Measurements from ENCODE around the gene SNRK.

SNRK gene

DNA sequence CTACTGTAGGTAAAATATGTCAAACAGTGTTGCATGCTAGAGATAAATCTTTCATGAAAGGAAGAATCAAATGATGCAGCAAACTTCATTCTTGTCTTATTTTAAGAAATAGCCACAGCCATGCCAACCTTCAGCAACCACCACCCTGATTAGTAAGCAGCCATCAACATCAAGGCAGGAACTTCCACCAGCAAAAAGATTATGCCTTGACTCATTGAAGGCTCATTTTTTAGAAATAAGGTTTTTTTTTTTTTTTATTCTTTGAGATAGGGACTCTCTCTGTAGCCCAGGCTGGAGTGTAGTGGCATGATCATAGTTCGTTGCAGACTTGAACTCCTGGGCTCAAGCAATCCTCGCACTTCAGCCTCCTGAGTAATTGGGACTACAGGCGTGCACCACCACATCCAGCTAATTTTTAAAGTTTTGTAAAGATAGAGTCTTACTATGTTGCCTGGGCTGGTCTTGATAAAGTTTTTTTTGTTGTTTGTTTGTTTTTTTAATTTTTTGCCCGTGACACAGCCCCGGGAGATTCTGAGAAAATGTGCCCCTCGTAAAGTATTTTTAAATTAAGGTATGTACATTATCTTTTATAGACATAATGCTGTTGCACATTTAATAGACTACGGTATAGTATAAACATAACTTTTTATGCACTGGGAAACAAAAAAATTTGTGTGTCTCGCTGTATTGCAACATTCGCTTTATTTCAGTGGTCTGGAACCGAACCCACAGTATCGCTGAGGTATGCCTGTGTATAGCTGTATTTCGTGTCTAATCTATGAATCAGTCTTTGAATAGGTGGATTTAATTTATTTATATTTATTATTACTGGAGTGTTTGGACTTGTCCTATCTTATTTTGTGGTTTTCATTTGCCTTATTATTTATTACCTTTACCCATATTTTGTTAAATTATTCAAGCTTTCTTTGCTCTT lies 23.3 kb downstream of the SNRK start:
- DNase-seq (ENCODE audit: low spot score) = no peak

DNA sequence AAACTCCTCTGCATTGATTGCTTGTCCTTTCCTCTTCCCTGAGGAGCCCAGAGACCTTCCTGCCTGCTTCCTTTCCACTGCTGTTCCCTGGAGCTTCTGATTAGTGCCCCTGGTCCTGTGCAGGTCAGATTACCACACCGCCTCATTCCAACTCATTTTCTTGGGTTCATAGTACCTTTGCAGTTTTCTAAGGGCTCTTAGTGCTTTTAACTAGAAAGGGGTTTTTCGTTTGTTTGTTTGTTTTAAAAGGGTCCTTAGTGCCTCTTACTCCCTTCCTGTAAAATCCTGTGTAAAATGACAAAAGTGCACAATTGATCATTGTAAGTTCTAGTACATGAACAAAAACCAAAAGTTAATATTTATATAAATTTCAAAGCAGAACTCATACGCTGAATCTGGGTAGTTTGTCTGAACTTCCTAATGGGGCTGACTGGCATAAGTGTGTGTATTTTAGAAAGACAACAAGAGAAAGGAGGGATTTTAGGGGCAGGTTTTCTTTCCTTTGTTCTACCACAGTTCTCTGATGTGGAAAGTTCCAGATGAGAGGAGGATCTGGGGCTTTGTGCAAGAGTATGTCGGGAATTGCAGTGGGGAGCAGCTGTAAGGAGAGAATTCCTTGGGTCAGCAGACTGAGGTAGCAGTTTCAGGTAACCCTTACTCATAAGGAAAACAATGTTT lies 30.6 kb downstream of the SNRK start:
- no peak for DNase-seq (ENCODE audit: low spot score)

DNA sequence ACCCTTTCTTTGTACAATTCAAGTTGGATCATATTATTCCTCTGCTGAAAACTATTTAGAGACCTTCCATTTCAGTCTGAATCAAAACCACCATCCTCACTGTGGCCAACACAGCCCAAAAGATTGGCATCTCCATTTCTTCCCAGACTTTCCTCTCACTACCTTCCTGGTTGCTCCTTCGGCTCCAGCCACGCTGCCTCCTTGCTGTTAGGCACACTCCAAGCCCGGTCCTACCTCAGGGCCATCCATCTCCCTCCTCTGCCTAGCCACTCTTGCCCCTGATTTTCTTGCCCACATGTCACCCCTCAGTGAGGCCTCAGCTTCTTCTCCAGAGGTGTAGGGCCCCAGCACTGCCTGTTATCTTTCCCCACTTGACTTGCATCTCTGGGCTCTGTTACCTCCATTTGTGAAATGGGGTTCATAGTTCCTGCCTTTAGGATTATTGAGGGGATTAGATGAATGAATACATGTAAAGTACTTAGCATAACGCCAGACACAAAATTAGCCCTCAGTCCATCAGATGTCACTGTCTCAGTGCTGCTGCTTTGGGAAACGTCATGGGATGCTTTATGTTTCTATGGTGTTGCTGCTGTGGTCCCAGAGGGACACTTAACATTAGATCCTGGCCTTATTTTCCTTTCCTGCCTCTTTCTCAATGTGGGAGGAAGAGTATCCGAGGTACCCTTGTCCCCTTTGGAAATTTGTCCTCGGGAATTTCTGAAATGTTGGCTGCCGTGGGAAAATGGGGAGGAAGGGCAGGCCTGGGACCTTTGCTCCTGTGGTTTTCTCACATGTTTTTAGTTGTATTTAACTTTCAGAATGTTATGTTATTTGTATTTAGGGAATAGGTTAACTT lies 31.3 kb downstream of the SNRK start:
- no peak for DNase-seq (ENCODE audit: low spot score)

DNA sequence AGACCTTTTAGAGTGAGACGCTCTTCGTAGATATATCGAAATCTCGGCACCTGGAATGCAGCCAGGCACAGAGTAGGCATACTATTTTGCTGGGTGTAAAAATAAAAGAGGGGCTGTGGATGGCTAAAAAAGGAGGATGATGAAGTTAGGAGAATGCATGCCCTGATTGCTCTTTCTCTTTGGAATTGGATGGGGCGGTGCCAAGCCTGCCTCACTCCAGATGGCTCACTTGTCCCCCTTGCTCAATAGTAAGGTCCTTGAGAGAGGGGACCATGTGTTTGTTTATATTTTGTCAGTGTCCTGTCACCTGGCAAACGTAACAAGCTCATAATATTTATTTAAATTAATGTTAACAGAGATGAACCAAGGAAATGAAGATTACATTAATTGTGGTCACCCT lies 33.0 kb downstream of the SNRK start:
- DNase-seq (ENCODE audit: low spot score) = no peak

DNA sequence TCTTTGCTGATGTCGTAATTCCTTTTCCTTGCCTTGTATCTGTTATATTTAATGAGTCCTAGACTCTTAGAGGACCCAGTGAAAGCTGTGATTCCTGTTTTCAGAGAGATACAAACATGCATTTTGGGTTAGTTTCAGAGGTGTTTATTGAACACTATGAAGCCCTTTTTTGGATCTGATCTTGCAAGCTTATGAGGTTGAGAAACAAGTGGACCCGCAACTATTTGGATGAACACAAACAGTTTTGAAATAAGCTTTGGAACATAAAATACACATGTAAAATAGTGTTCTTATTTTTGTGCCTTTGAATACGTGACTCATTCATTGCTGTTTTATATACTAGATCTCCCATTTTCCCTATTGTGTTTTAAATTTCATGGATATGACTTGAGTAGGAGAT lies 33.5 kb downstream of the SNRK start:
- no peak for DNase-seq (ENCODE audit: low spot score)

DNA sequence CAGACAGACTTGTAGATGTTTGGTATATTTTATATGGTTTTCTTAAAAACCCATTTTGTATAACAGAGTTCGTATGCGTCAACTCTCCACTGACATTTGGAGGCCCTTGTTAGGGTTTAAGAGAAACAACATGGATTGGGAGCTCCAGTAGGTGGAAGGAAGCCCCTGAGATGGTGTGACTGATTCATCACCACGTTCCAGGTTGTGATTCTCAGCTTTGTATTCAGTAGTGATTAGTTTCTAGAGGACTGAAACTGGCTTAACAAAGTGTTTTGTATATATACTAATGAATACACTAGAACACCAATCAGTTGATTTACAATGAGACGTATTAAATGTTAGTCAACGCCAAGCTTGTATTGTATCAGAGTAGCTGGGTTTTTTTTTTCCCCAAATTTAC lies 33.9 kb downstream of the SNRK start:
- DNase-seq (ENCODE audit: low spot score) = no peak

DNA sequence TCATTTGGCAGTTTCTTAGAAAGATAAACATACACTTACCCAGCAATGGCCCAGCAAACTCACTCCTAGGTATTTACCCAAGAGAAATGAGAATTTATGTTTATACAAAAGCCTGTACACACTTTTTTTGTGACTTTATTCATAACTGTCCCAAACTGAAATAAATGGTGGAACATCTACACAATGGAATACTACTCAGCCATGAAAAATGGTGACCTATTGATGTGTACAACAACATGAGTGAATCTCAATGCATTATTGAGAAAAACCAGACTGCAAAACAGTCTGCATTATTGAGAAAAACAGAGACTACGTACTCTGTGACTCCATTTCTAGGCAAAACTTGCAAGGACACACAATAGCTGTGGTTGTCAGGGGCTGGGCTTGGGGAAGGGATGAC lies 37.2 kb downstream of the SNRK start:
- DNase-seq (ENCODE audit: low spot score) = no peak

DNA sequence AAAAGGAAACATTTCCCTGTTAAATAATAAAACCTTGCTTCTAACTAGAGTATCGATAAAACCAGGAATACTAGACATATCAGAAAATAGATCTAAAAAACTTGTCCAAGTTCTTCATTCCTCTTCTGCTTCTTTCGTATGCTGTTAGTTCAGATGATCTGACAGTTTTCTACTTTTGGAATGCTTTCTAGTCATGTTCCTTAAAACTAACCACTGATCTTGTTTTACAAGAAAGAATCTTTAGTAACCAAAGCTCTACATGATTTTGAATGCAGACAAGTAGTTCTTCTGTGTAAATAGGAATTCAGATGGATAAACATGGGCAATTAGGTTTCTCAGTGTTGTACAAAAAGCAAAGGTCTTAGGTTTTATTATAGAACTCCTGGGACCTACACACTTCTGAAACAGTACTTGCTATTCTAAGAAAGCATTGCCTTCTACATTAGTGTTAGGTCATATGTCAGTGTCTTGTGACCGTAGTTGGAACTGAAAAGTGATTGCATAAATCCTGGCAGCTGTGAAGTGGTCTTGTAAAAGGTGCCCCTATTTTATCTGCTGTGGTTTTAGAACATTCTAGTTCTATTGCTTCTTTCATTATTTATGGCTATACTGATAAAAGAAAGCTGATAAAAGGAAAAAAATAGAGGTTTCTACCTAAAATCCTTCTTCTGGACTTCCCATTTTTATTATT lies 40.7 kb downstream of the SNRK start:
- DNase-seq (ENCODE audit: low spot score) = no peak

DNA sequence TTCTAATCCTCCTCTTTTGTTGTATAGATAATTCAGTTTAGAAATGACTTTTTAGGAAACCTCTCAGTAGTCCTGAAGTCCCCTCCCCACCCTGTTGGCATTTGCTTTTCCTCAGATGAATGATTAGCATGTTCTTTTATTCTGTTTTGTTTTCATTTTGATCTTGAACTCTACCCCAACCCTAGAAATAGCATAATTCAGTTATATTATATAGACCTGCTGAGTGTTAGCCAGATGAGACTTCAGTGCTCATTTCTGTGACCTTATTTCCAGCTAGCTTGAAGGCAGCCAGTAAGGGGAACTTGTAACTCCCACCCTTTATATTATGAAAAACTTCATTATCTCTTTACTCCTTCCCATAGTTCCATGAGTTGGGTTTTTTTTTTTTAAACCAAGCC lies 41.2 kb downstream of the SNRK start:
- DNase-seq (ENCODE audit: low spot score) = no peak

DNA sequence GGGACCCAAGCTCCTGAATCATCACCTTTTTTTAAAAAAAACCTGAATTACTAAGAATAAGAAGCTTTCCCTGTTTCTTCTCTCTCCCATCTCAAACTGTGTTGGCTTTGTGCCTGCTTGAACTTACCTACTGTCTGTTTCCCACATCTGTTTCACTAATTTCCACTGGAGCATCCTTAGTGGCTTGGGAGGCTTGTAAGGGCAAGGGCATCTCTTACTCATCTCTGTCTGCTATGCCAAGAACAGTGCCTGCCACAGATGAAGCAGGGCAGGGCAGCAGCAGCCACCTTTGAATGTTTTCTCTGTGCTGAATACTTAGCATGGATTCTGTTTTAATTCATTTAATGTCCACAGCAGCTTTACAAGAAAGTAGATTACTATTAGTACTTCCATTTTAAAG lies 42.3 kb downstream of the SNRK start:
- no peak for DNase-seq (ENCODE audit: low spot score)

DNA sequence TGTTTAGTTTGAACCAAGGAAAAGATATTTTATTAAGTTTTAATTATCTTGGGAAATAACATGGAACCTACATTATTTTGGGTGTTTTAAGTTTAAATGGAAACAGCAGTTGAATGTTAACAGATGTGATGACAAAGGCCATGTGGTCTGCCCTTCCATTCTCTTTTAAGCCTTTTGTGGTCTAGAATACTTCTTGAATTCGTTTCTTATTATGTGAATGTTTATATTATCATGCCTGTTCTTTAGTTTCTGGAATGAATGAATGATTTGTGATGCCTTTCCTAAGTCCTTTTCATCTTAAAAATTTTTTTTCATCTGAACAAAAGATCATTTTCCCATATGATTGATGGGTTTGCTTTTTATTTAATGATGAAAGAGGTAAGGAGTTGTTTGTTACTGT lies 44.6 kb downstream of the SNRK start:
- no peak for DNase-seq (ENCODE audit: low spot score)

DNA sequence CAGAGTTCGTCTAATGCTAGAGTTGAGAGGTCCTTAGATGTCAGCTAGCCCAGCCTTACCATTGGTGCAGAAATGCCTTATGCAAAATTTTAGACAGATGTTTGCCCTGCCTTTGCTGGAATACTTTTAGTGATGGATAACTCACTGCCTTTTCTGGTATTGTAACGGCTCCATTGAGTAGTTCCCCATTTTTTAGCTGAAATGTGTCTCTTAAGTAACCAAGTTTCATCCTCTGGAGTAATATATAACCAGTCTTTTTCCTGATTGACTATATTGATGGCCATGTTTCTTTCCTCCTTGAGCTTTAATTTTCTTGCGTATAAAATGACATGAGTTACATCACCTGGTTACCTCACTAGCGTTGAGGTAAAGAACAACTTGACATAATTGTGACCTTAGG lies 45.0 kb downstream of the SNRK start:
- DNase-seq (ENCODE audit: low spot score) = no peak

DNA sequence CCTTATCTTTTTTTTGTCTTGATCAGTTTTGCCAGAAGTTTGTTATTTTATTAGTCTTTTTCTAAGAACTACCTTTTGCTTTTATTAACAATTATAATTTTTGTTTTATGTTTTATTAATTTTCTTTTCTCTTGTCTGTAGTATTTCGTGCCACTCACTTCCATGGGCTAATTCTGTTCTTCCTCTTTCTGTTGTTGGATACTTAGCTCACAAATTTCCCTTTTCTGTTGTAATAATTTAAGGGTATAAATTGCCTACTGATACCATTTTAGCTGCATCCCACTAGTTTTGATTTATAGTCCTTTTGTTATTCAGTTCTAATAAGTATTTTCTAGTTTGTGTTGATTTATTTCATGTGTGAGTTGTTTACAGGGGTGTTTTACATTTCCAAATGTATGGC lies 48.6 kb downstream of the SNRK start:
- no peak for DNase-seq (ENCODE audit: low spot score)

DNA sequence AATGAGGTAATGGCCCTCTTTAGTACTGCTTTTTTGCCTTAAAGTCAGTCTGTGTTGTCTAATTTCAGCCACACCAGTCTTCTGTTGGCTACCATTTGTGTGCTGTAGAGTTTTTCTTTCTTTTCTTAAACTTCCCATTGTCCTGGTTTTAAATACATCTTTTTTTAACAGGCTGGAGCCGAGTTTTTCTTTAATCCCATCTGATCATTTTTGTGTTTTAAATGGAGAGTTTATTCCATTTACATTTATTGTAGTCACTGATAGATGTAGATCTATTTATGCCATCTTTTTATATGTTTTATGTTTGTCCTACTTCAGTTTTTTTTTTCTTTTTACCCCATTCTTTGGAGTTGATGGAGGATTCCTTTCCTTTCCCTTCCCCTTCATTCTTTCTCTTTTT lies 49.5 kb downstream of the SNRK start:
- DNase-seq (ENCODE audit: low spot score) = no peak

DNA sequence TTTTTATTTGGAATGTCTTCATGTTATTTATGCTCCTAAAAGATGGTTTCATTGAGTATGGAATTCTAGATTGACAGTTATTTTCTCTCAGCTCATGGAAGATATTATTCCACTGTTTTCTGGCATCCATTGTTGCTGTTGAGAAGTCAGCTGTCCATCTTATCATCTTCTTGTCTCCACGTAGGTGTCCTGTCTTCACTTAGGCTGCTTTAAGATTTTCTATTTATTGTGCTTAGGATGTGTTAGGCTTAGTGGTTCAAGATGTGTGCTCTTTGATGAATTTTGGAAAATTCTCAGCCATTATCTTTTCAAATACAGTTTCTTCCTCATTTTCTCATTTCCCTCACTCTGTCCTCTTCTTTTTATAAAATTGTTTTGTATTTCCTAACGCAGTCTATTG lies 52.0 kb downstream of the SNRK start:
- no peak for DNase-seq (ENCODE audit: low spot score)

DNA sequence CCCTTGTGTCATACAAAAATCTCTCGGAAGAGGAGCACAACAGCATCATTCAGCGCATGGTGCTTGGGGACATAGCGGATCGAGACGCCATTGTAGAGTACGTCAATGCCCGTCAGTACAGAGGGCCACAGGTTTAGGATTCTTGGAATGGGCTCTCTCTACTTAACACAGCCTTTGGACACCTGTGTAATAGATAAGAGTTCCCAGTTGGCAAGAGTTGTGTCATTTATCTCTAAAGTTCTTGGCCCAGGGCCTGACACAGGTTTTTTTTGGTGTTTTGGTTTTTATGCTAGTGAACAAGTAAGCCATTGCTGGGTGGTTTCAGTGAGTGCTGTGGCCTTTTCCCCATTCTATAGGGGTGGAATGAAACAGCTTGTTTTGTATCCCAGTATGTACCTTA lies 54.1 kb downstream of the SNRK start:
- DNase-seq (ENCODE audit: low spot score) = no peak

DNA sequence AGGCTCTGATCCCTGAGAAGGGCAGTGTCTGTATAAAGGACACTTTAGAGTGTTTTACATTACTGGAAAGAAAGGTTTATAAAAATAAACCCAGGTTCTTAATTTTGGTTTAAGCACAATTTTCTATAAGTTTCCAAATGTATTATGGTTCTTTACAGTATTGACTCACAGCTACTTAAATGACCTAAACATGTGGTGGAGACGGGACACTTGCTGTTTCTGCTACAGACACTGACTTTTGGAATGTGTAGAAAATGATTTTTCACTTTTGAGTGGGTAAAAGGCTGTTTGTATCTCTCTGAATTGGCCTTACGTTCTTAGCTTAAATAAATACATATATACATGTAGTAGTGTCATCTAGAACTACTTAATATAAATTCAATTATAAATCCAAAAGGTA lies 55.4 kb downstream of the SNRK start:
- no peak for DNase-seq (ENCODE audit: low spot score)

DNA sequence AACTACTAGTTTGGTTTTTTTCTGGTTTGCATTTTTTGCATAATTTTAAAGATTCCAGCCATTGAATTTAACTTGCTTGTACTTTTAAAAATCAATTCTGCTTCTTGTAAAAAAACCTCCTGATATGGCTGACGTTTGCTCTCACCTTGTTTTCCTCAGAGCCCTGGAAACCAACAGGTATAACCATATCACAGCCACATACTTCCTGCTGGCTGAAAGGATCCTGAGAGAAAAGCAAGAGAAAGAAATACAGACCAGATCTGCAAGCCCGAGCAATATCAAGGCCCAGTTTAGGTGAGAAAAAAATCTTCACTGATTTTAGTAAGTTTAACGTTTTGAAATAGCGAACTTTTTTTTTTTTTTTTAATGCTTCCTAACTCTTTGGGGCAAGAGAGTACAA lies 56.8 kb downstream of the SNRK start:
- no peak for DNase-seq (ENCODE audit: low spot score)

DNA sequence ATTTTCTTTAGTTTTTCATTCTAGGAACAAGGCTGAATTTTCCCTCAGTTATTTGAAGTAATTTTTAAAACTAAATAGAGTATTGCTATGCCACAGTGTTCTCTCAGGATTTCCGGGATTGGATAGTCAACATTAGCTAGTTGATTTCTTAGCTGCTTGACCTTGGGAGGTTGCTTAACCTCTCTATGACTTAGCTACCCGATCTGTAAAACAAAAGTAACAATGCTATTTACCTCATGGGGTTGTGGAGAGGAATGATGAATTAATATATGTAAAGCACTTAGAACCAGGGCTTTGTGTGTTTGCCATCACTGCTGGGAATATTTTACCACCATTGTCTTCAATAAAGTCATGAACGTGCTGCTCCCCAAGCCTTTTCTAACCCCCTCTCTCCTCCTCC lies 57.5 kb downstream of the SNRK start:
- DNase-seq (ENCODE audit: low spot score) = no peak

DNA sequence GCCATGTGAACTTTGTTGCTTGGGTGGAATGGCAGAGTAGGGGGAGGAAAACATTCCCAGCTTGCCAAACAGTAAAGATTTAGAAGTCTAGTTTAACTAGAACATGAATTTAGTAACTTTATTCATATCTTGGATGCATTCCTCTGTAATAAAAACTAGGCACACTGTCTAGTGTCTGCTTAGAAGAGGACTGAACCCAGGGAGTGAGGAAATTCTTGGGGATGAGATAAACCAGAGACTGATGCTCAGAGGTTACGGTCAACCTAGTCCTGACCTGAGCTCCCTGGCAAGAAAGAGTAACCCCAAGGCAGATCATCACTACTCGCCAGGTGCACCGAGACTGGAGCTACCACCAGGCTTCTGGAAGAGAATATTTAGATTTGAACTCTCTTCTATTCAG lies 58.2 kb downstream of the SNRK start:
- no peak for DNase-seq (ENCODE audit: low spot score)

DNA sequence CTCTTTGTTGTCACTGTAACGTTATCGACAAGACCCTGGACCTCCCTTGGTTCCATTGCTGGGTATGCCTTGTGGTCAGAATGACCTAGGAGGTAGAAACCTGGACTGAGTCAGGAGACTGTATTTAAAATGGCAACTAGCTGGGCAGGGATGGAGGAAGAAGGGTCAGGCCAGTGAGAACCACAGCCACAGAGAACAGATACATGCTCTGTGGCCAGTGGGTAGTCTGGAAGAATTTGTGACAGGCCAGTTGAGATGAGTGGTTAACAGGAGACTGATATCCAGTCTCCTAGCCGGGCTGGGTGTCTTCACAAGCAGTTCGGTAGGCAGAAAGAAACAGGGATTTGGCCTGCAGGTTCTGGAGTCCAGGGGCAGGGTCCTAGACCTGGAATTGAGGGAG lies 58.9 kb downstream of the SNRK start:
- DNase-seq (ENCODE audit: low spot score) = no peak

DNA sequence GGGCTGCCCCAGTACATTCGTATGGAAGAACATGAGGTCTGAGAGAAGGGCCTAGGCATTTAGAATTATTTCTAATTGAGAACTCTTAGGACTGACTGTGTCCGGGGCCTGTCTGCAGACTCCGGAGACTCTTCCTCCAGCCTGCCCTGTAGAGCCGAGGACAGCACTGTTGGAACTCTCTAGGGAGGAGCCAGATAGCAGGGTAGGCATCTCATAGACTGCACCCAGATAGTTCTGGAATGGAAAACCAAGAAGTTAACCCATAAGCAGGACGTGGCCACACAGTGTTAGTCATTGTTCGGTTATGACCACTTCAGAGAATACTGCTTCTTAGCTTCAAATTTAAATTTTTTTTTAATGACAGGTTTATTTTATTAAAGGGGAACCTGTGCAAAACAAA lies 59.5 kb downstream of the SNRK start:
- no peak for DNase-seq (ENCODE audit: low spot score)
